ENCODE measurements around the gene VTN. TPM values are rescaled to one million over a fixed set of nuclear protein-coding genes. Genes with fewer than 3 reads are reported as not detected.
A peak's percentile ranks its signal among the peaks of the same experiment; 100 is the strongest.

The VTN gene
- polyA plus RNA-seq, 6 donors from 2014 or later = 0.13 TPM; not detected in 5

DNA sequence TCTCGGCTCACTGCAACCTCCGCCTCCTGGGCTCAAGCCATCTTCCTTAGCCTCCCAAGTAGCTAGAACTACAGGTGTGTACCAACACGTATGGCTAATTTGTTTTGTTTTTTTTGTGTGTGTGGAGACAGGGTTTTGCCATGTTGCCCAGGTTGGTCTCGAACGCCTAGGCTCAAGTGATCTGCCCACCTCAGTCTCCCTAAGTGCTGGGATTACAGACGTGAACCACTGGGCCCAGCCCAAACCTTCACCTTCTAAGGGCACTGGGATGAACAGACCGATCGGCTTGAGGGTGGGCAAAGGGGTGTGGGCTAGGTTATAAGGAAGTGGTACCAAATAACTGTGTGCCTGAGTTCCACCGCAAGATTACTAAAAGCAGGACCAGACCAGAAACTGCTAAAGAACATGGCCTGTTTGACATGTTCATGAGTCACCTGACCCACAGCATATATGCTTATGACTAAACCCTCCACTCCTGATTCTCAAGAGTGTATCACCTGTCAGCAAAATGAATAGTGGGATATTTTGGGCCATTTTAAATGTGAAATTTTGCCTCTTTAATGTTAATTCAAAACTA is 43.0 kb downstream of the VTN start:
- Mint-ChIP-seq H3K4me1 (peaks cover 0 to under 1% (median 0%) of the 10 kb centered on the region in 3 donors), H3K36me3 (no peaks in the 10 kb centered on the region), H3K27me3 (no peaks in the 10 kb centered on the region), H3K27ac (peak overlapping the region in 1 of 6 donors; percentile 54), H3K9me3 (no peaks in the 10 kb centered on the region), H3K4me3 (no peak overlapping the region)
- no peak for DNase-seq
- no peak for ATAC-seq (ENCODE audit: low read depth in 2 of 2)

DNA sequence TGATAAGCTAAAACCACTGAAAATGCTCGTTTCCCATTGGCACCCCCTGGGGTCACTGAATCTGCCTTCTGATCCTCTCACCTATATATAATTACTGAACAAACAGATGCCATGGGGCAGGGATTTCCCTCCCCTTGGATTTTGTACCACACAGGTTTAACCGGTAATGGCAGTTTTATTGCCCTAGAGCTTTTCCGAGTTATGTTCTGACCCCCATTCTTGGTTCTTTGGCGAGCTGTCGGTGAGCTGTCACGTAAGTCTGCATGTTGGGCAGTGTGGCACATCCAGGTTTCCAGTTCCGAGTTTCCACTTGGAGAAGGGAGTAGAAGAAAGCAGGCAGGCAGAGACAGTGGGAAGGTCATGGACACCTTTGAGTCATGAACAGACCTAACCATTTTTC is 44.0 kb downstream of the VTN start:
- no peaks in the 10 kb centered on the region for H3K9me3 Mint-ChIP-seq
- no peak overlapping the region for H3K4me3 Mint-ChIP-seq
- H3K4me1 Mint-ChIP-seq = no peaks in the 10 kb centered on the region
- no peak for DNase-seq
- no peaks in the 10 kb centered on the region for H3K36me3 Mint-ChIP-seq
- H3K27me3 Mint-ChIP-seq = no peaks in the 10 kb centered on the region
- ATAC-seq (ENCODE audit: low read depth in 2 of 2) = no peak
- H3K27ac Mint-ChIP-seq = no peak overlapping the region

DNA sequence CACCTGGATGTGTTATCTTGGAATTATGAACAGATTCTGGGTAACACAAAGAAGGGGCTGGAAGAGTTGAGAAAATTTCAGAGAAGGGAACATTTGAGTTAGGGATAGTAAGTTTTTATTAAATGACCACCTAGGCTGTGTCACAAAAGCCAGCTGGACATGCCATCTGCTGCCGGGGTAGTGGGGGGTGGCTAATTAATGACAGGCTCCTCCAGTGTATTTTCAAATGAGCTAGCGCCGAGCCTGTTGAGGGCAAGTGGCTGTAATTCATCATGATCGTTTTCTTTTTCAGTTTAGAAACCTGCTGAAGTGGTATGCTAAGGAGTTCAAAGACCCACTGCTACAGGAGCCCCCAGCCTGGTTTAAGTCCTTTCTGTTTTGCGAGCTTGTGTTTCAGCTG is 44.9 kb downstream of the VTN start:
- no peaks in the 10 kb centered on the region for H3K27me3 Mint-ChIP-seq
- no peak for ATAC-seq (ENCODE audit: low read depth in 2 of 2)
- no peaks in the 10 kb centered on the region for H3K9me3 Mint-ChIP-seq
- H3K27ac Mint-ChIP-seq = peak overlapping the region in 1 of 6 donors; percentile 76
- H3K4me3 Mint-ChIP-seq = no peak overlapping the region
- H3K4me1 Mint-ChIP-seq = peaks cover 2 to 5% (median 3%) of the 10 kb centered on the region in 3 donors
- H3K36me3 Mint-ChIP-seq = no peaks in the 10 kb centered on the region
- DNase-seq = no peak

DNA sequence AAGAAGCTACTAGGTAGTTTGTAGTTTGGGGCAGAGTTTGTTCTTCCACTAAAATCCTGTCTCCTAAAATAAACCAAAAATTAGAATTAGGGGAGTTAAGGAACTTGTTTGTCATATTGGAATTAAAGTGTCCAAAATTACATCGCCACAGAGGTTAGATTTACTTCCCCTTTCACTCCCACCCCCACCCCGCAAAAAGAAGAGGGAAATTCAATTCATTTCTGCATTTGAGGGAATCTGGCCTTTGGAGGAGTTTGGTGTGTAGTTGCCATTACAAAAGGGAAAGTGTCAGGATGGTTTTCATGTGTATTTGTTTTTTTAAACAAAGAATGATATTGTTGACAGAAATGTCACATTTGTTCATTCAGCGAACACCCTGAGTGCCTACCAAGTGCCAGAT is 45.3 kb downstream of the VTN start:
- no peak for ATAC-seq (ENCODE audit: low read depth in 2 of 2)
- Mint-ChIP-seq H3K27me3 (no peaks in the 10 kb centered on the region), H3K9me3 (no peaks in the 10 kb centered on the region), H3K4me3 (peak overlapping the region in 1 of 8 donors; percentile 1), H3K27ac (peak overlapping the region in 1 of 6 donors; percentile 76), H3K4me1 (peaks cover 6 to 10% (median 7%) of the 10 kb centered on the region in 3 donors), H3K36me3 (no peaks in the 10 kb centered on the region)
- DNase-seq = no peak

DNA sequence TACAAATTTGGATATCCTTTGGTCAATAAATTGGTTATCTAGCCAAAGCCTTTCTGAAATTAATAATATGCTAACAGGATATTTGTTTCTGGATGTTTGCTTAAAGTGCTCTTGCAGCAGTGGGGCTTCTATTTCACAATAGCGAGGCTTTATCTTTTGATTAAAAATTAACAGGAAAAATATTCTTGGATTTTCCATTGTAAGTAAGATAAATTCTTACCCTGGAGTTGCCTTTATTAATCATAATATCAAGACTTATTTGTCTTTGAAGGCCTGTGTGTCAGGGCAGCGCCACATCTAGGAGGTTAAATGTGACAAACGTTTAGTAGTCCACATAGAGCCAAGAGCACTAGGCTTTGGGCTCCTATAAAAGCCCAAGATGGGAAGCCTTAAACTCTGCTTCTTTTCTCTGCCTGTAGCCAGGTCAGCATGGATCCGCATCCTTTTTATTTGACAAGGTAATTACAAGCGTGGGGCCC is 45.8 kb downstream of the VTN start:
- ATAC-seq (ENCODE audit: low read depth in 2 of 2) (no peak), DNase-seq (no peak)
- no peaks in the 10 kb centered on the region for H3K36me3 Mint-ChIP-seq
- H3K4me3 Mint-ChIP-seq = peak overlapping the region in 1 of 8 donors; percentile 1
- no peaks in the 10 kb centered on the region for H3K27me3 Mint-ChIP-seq
- peaks cover 11 to 14% (median 12%) of the 10 kb centered on the region in 3 donors for H3K4me1 Mint-ChIP-seq
- no peaks in the 10 kb centered on the region for H3K9me3 Mint-ChIP-seq
- H3K27ac Mint-ChIP-seq = no peak overlapping the region

DNA sequence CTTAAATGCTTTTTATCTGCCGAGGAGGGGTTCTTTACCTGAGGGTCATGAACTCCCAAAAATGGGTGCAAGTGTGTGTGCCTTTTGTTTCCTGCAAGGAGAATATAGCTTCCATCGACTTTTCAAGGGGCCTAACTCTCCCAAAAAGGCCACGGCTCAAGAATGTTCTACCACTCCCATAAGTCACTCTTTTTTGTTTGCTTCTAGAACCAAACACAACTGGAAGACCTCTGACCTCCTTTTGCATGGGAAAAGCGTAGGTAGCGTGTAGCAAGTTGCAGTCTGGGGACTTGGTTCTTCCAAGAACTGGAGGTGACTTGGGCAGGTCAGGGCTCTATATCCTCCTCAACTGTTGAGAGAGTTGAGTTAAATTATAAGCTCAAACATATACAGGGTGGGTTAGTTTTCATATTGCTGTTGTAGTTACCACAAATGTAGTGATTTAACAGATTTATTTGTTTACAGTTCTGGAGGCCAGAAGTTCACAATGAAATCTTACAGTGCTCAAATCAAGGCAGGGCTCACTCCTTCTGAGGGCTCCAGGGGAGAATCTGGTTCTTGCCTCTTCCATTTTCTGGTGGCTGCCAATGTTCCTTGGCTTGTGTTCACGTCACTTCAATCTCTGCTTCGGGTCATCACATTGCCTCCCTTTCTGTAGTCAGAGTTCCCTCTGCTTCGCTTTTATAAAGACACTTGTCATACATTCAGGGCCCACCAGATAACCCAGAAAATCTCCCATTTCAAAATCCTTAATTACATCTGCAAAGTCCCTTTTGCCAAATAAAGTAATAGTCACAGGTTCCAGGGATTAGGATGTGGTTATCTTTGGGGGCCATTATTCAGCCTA is 49.7 kb downstream of the VTN start:
- Mint-ChIP-seq H3K36me3 (no peaks in the 10 kb centered on the region), H3K4me1 (peaks cover 26 to 29% (median 26%) of the 10 kb centered on the region in 3 donors), H3K27ac (peak overlapping the region in 4 of 6 donors; percentile 11 to 50 (median 28)), H3K9me3 (peaks cover 0 to 4% (median 0%) of the 10 kb centered on the region in 7 donors), H3K4me3 (peak overlapping the region; percentile 88 to 95 (median 93)), H3K27me3 (peaks cover 0 to 18% (median 6%) of the 10 kb centered on the region in 3 donors)
- DNase-seq (no peak), ATAC-seq (ENCODE audit: low read depth in 2 of 2) (no peak)

DNA sequence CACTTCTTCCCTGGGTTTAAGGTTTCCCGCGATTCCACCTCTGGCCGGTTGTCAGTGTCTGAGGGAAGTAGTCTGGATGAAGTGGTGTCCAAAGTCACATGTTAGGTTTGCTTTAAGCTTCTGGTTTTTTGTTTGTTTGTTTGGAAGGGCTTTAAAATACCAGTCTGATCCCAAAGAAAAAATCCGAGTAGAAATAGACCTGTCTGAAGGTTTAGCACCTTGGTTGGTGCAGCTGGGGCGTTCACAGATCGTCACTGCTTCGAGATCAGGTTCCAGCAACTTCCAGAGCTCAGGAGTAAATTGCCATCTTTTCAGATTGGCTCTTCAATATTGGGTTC is 50.5 kb downstream of the VTN start:
- DNase-seq = no peak
- Mint-ChIP-seq H3K27me3 (peaks cover 0 to 18% (median 6%) of the 10 kb centered on the region in 3 donors), H3K9me3 (peaks cover 0 to 4% (median 0%) of the 10 kb centered on the region in 7 donors), H3K36me3 (no peaks in the 10 kb centered on the region), H3K27ac (peak overlapping the region in 4 of 6 donors; percentile 15 to 96 (median 89)), H3K4me1 (peaks cover 26 to 29% (median 26%) of the 10 kb centered on the region in 3 donors), H3K4me3 (peak overlapping the region; percentile 88 to 95 (median 93))
- no peak for ATAC-seq (ENCODE audit: low read depth in 2 of 2)

DNA sequence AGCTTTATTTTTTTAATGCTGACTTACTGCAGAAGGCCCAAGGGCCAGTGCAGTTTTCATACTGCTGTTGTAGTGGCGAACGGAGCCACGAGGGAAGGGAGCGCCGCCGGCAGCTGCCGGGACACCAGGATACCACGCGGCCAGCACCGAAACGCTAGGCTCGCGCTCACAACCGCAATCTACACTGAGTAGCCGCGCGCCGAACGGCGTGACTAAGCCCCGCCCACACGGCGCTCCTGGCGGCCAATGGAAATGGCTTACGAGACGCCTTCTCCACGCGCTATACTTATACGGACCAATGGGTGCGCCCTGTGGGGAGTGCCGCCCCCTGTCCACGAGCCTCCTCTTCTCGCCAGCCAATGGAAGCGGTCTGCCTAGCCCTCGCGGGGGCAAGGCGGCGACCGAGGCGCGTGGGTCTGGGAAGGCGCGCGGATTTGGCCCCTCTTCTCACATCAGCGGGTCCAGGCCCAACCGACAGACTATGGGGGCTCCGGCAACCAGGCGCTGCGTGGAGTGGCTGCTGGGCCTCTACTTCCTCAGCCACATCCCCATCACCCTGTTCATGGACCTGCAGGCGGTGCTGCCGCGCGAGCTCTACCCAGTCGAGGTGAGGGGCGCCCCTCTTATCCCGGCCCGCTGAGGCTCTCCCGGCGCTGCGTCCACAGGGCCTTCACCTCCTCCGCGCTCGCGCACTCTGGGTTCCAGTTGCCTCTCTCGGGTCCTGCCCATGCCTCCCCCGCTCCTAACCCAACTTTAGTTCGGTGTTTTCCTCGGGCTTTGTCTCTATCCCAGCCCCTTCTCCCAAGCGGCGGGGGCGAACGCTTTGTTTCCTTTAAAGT is 51.1 kb downstream of the VTN start, which contains the start of gene TMEM97:
TMEM97 (plus strand) TSS at position 442 of the 839 bp plus-strand sequence; CDS start at position 482, 40 bp downstream.
- H3K27me3 Mint-ChIP-seq = peaks cover 0 to 18% (median 6%) of the 10 kb centered on the region in 3 donors
- peak within 1 kb of the TSS; percentile 88 to 95 (median 93) for H3K4me3 Mint-ChIP-seq
- DNase-seq = peak; percentile 95
- no peaks in the 10 kb centered on the region for H3K36me3 Mint-ChIP-seq
- ATAC-seq (ENCODE audit: low read depth in 2 of 2) = peak; percentile 96
- peaks cover 26 to 29% (median 26%) of the 10 kb centered on the region in 3 donors for H3K4me1 Mint-ChIP-seq
- H3K9me3 Mint-ChIP-seq = peaks cover 0 to 4% (median 0%) of the 10 kb centered on the region in 7 donors
- peak within 1 kb of the TSS; percentile 77 to 96 (median 90) for H3K27ac Mint-ChIP-seq

DNA sequence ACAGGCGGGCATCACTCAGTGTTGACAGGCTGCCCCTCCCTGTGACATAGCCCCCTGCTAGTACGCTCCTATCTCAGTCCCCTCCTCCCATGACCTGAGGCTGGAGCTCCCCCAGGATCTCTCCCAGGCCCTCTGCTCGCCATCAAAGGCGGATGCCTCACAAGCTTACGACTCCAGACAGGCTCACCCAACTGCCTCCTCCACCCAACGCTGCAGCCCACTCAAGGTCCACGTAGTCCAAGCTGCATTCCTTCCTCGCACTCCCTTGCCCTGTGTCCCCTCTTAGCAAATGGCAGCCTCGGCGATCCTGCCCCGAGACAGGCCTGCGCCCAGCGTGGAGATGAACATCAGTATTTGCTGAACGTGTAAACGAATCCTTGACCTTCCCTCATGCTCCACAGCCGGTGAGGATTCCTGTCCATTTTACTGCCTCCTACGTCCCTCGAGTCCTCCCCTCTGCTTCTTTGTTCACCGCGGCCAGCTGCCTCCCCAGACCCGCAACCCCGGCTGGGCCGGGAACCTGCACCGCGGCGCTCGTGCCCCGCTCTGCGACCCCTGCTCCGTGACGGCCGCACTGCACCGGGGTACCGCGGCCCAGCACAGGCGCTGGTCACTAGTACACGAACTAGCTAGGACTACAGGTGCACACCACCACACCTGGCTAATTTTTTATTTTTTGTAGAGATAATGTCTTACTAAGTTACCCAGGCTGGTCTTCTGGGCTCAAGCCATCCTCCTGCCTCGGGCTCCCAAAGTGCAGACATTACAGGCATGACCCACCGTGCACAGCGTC is 51.9 kb downstream of the VTN start:
- Mint-ChIP-seq H3K4me3 (peak overlapping the region; percentile 88 to 95 (median 93)), H3K36me3 (no peaks in the 10 kb centered on the region), H3K9me3 (peaks cover 0 to 4% (median 0%) of the 10 kb centered on the region in 7 donors), H3K27ac (peak overlapping the region in 4 of 6 donors; percentile 77 to 92 (median 84)), H3K27me3 (peaks cover 0 to 18% (median 6%) of the 10 kb centered on the region in 3 donors), H3K4me1 (peaks cover 26 to 29% (median 26%) of the 10 kb centered on the region in 3 donors)
- ATAC-seq (ENCODE audit: low read depth in 2 of 2) (peak; percentile 11 to 12), DNase-seq (no peak)

Other genes with a start within 250 kb of the VTN start
- 1 to 10 TPM; 6.3 to 8.0 (median 6.9) TPM for gene TMEM97, start 51.1 kb downstream of the VTN start, polyA plus RNA-seq (ENCODE audit: low read depth in 6 of 6)
- gene IFT20, start 34.8 kb downstream of the VTN start, polyA plus RNA-seq (ENCODE audit: low read depth in 6 of 6) = 10 to 100 TPM; 41.5 to 53.9 (median 49.3) TPM
- 10 to 100 TPM in 2 of 6 donors, 1 to 10 TPM in 4; 4.0 to 11.5 (median 9.4) TPM for gene TNFAIP1, start 34.5 kb downstream of the VTN start, polyA plus RNA-seq (ENCODE audit: low read depth in 6 of 6)
- gene POLDIP2, start 12.8 kb downstream of the VTN start, polyA plus RNA-seq (ENCODE audit: low read depth in 6 of 6) = 100 to 1,000 TPM in 1 of 6 donors, 10 to 100 TPM in 5; 80.1 to 159 (median 84.3) TPM
- not detected for gene SEBOX, start 5.1 kb downstream of the VTN start, polyA plus RNA-seq (ENCODE audit: low read depth in 6 of 6)
- gene SARM1, start 1.4 kb upstream of the VTN start, polyA plus RNA-seq (ENCODE audit: low read depth in 6 of 6) = 1 to 10 TPM; 4.3 to 8.1 (median 7.1) TPM
- 1 to 10 TPM in 1 of 6 donors, under 1 TPM in 3, not detected in 2; 0.53 to 3.6 (median 0.68) TPM for gene SLC46A1, start 35.9 kb upstream of the VTN start, polyA plus RNA-seq (ENCODE audit: low read depth in 6 of 6)
- gene SLC13A2, start 103.3 kb upstream of the VTN start, polyA plus RNA-seq (ENCODE audit: low read depth in 6 of 6) = not detected
- gene FOXN1, start 136.0 kb upstream of the VTN start, polyA plus RNA-seq (ENCODE audit: low read depth in 6 of 6) = not detected
- 10 to 100 TPM; 69.7 to 93.0 (median 75.3) TPM for gene UNC119, start 182.3 kb upstream of the VTN start, polyA plus RNA-seq (ENCODE audit: low read depth in 6 of 6)
- 10 to 100 TPM; 31.3 to 61.7 (median 46.0) TPM for gene PIGS, start 201.2 kb upstream of the VTN start, polyA plus RNA-seq (ENCODE audit: low read depth in 6 of 6)
- gene ALDOC, start 206.6 kb upstream of the VTN start, polyA plus RNA-seq (ENCODE audit: low read depth in 6 of 6) = 10 to 100 TPM; 30.6 to 67.9 (median 48.3) TPM
- gene SPAG5, start 228.7 kb upstream of the VTN start, polyA plus RNA-seq (ENCODE audit: low read depth in 6 of 6) = 1 to 10 TPM in 1 of 6 donors, under 1 TPM in 4, not detected in 1; 0.26 to 1.1 (median 0.62) TPM
- gene RSKR, start 243.9 kb upstream of the VTN start, polyA plus RNA-seq (ENCODE audit: low read depth in 6 of 6) = under 1 TPM in 2 of 6 donors, not detected in 4; 0.09 to 0.20 TPM

All from naive B cell (primary cell).